ENCODE results near the gene S100A4. TPM values are rescaled to one million over a fixed set of nuclear protein-coding genes. Genes with fewer than 3 reads are reported as not detected.

Gene S100A4
- polyA plus RNA-seq, 1 donor from 2014 or later: not detected

DNA sequence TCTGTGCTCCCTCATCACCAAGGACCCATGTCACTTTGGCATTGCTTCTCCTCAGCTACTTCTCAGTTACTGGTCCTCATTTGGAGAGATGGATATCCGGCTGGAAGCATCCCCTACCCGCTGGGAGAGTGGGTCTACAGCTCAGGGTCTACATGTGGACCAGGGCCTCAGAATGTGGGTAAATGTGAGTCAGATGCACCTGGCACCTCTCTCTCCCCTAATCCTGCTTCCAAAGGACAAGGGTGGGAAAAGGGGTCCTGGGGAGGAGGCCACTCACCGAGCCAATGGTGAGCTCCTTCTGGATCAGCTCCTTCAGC, 10.7 kb downstream of the S100A4 start:
- Histone ChIP-seq H3K27me3 (ENCODE audit: insufficient read depth, low read depth, low read length) (peaks cover 5% of the 10 kb centered on the region), H3K4me3 (ENCODE audit: low read length) (no peak overlapping the region), H3K27ac (ENCODE audit: low read length) (no peak overlapping the region)

DNA sequence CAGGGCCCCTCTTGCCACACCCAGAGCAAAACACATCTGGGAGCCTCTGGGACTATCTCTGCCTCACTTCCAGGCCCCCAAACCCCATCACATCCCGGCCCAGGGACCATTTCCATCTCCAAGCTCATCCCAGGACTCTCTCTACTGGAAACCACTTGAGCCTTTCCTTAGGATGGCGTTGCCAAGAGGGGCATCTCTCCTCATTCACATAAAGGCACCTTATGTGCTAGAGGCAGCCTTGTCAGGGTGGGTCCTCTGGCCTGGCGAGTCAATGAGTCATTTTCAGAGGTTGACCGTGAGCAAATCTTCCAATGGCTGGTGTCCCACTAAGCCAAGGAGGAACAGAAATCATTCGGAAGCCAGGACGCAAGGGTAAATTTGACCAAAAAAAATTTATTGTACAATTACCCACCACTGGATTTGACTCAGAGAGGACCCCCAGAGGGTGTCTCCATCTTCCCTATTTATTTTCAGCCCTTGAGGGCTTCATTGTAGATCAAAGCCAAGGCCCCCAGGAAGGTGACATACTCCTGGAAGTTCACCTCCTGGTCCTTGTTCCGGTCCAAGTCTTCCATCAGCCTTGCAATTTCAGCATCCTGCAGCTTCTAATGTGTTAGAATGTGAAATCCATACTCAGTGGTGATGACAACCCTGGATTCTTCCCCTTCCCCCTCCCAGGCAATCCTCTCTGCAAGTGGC, 11.2 kb downstream of the S100A4 start:
- Histone ChIP-seq H3K9ac (ENCODE audit: low read length) (no peak overlapping the region), H3K4me3 (ENCODE audit: low read length) (no peak overlapping the region)

More for the DNA sequence above, 10.7 kb downstream of the S100A4 start:
- no peak overlapping the region for H3K4me2 ChIP-seq (ENCODE audit: low read length)
- H3K9me3 ChIP-seq (ENCODE audit: low read length): no peaks in the 10 kb centered on the region
- no peaks in the 10 kb centered on the region for H3K79me2 ChIP-seq (replicated peaks; ENCODE audit: insufficient read depth, low read length)
- no peak overlapping the region for H2AFZ ChIP-seq (ENCODE audit: low read depth, low read length)
- no peaks in the 10 kb centered on the region for H3K9me2 ChIP-seq (ENCODE audit: insufficient read depth, low read length)
- TF ChIP-seq, protein P1, sequence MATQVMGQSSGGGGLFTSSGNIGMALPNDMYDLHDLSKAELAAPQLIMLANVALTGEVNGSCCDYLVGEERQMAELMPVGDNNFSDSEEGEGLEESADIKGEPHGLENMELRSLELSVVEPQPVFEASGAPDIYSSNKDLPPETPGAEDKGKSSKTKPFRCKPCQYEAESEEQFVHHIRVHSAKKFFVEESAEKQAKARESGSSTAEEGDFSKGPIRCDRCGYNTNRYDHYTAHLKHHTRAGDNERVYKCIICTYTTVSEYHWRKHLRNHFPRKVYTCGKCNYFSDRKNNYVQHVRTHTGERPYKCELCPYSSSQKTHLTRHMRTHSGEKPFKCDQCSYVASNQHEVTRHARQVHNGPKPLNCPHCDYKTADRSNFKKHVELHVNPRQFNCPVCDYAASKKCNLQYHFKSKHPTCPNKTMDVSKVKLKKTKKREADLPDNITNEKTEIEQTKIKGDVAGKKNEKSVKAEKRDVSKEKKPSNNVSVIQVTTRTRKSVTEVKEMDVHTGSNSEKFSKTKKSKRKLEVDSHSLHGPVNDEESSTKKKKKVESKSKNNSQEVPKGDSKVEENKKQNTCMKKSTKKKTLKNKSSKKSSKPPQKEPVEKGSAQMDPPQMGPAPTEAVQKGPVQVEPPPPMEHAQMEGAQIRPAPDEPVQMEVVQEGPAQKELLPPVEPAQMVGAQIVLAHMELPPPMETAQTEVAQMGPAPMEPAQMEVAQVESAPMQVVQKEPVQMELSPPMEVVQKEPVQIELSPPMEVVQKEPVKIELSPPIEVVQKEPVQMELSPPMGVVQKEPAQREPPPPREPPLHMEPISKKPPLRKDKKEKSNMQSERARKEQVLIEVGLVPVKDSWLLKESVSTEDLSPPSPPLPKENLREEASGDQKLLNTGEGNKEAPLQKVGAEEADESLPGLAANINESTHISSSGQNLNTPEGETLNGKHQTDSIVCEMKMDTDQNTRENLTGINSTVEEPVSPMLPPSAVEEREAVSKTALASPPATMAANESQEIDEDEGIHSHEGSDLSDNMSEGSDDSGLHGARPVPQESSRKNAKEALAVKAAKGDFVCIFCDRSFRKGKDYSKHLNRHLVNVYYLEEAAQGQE (IDR thresholded peaks at IDR 0.05; ENCODE audit: borderline replicate concordance): no peak
- TF ChIP-seq SMC3 (conservative IDR thresholded peaks at IDR 0.05; ENCODE audit: poor library complexity) (no peak), MXI1 (conservative IDR thresholded peaks at IDR 0.05; ENCODE audit: poor library complexity, severe bottlenecking) (no peak), TAF1 (IDR thresholded peaks at IDR 0.05; ENCODE audit: low read depth) (no peak), POLR2AphosphoS5 (IDR thresholded peaks at IDR 0.05) (no peak), EP300 (conservative IDR thresholded peaks at IDR 0.05; ENCODE audit: poor library complexity, severe bottlenecking) (no peak), RAD21 (conservative IDR thresholded peaks at IDR 0.05) (no peak)
- no peaks in the 10 kb centered on the region for H4K20me1 ChIP-seq (ENCODE audit: insufficient read depth)
- H3F3A ChIP-seq (ENCODE audit: insufficient read depth, low read length, poor library complexity, severe bottlenecking): no peaks in the 10 kb centered on the region
- H3K9ac ChIP-seq (ENCODE audit: low read length): no peak overlapping the region
- H3K36me3 ChIP-seq (ENCODE audit: insufficient read depth, low read length): no peaks in the 10 kb centered on the region

More for the DNA sequence above, 11.2 kb downstream of the S100A4 start:
- Histone ChIP-seq H3K27ac (ENCODE audit: low read length) (no peak overlapping the region), H3F3A (ENCODE audit: insufficient read depth, low read length, poor library complexity, severe bottlenecking) (no peaks in the 10 kb centered on the region), H3K27me3 (ENCODE audit: insufficient read depth, low read depth, low read length) (peaks cover 5% of the 10 kb centered on the region), H2AFZ (ENCODE audit: low read depth, low read length) (no peak overlapping the region), H3K9me3 (ENCODE audit: low read length) (no peaks in the 10 kb centered on the region), H3K4me2 (ENCODE audit: low read length) (no peak overlapping the region), H4K20me1 (ENCODE audit: insufficient read depth) (no peaks in the 10 kb centered on the region), H3K9me2 (ENCODE audit: insufficient read depth, low read length) (no peaks in the 10 kb centered on the region), H3K79me2 (replicated peaks; ENCODE audit: insufficient read depth, low read length) (no peaks in the 10 kb centered on the region), H3K36me3 (ENCODE audit: insufficient read depth, low read length) (no peaks in the 10 kb centered on the region)
- TF ChIP-seq SMC3 (conservative IDR thresholded peaks at IDR 0.05; ENCODE audit: poor library complexity) (no peak), RAD21 (conservative IDR thresholded peaks at IDR 0.05) (no peak), POLR2AphosphoS5 (IDR thresholded peaks at IDR 0.05) (no peak), EP300 (conservative IDR thresholded peaks at IDR 0.05; ENCODE audit: poor library complexity, severe bottlenecking) (no peak), EZH2 (IDR thresholded peaks at IDR 0.05; ENCODE audit: borderline replicate concordance, insufficient read depth, low read length, poor library complexity, severe bottlenecking) (no peak), TAF1 (IDR thresholded peaks at IDR 0.05; ENCODE audit: low read depth) (no peak), MXI1 (conservative IDR thresholded peaks at IDR 0.05; ENCODE audit: poor library complexity, severe bottlenecking) (no peak)
- TF ChIP-seq, protein P2, sequence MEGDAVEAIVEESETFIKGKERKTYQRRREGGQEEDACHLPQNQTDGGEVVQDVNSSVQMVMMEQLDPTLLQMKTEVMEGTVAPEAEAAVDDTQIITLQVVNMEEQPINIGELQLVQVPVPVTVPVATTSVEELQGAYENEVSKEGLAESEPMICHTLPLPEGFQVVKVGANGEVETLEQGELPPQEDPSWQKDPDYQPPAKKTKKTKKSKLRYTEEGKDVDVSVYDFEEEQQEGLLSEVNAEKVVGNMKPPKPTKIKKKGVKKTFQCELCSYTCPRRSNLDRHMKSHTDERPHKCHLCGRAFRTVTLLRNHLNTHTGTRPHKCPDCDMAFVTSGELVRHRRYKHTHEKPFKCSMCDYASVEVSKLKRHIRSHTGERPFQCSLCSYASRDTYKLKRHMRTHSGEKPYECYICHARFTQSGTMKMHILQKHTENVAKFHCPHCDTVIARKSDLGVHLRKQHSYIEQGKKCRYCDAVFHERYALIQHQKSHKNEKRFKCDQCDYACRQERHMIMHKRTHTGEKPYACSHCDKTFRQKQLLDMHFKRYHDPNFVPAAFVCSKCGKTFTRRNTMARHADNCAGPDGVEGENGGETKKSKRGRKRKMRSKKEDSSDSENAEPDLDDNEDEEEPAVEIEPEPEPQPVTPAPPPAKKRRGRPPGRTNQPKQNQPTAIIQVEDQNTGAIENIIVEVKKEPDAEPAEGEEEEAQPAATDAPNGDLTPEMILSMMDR (IDR thresholded peaks at IDR 0.05; ENCODE audit: poor library complexity, severe bottlenecking): no peak
- TF ChIP-seq, protein P1 (IDR thresholded peaks at IDR 0.05; ENCODE audit: borderline replicate concordance): no peak
